ENCODE measurements around the gene SMURF1. TPM values are rescaled to one million over a fixed set of nuclear protein-coding genes. Genes with fewer than 3 reads are reported as not detected.
A peak's percentile ranks its signal among the peaks of the same experiment; 100 is the strongest.

SMURF1 gene
- total and polyA plus RNA-seq, 2 of the 8 experiments (the other 6 are each of a cell fraction or from before 2014, with no cell fraction given): 9.6 to 24.5 TPM

DNA sequence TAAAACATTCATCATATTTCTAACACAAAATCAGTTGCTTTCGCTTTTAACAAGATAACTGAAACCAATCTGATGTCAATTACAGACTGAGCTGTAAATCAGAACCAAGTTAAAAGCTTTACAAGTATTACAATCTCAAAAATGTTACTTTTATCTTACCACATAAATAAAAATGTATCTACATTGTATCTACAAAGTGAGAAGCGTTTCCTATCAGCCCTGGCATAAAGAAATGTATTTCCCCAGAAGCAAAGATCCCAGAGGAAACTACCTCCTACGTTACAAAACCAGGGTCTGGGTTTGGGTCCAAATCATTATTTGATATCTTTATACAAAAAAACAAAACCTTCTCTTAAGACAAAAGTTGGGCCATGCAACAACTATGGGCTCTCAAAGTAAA, 2.6 kb downstream of the SMURF1 start:
- H2BK12ac ChIP-seq (ENCODE audit: low read depth, low read length): no peak overlapping the region
- H3K4ac ChIP-seq (replicated peaks; ENCODE audit: insufficient read length, low read depth, low read length): no peak overlapping the region
- peaks cover 3 to 6% of the 10 kb centered on the region in 2 experiments for H4K20me1 ChIP-seq (replicated peaks in 1 of 2; ENCODE audit: control insufficient read depth in 1 of 2, insufficient read depth in 2 of 2, low read length in 2 of 2)
- H3K79me2 ChIP-seq (ENCODE audit: control insufficient read depth in 1 of 2, insufficient read depth in 2 of 2, low read length in 2 of 2): peaks cover 10 to 59% of the 10 kb centered on the region in 2 experiments
- no peak overlapping the region for H3K9ac ChIP-seq (replicated peaks in 1 of 4; ENCODE audit: extremely low read depth in 1 of 4, low read depth in 3 of 4, low read length in 3 of 4)
- no peak overlapping the region for H3K14ac ChIP-seq (ENCODE audit: insufficient read length)
- H3K18ac ChIP-seq (ENCODE audit: extremely low read depth, low read length): no peak overlapping the region
- H3K4me2 ChIP-seq (ENCODE audit: insufficient read depth in 1 of 2, low read depth in 2 of 2, low read length in 2 of 2): peak overlapping the region; percentile 66 to 85
- H3K27ac ChIP-seq (ENCODE audit: low read depth, low read length): no peak overlapping the region
- peaks cover 8% of the 10 kb centered on the region; the same call in 1 of the 2 replicates for H3K23me2 ChIP-seq (ENCODE audit: low read depth, low read length)
- no peak overlapping the region for H3K23ac ChIP-seq (ENCODE audit: insufficient read length)
- DNase-seq (ENCODE audit: low read depth in 1 of 2, low spot score in 2 of 2): no peak
- H4K91ac ChIP-seq (replicated peaks; ENCODE audit: insufficient read length, low read length): no peak overlapping the region
- peaks cover 0 to 11% (median 5%) of the 10 kb centered on the region in 4 experiments; a peak in 4 of 7 replicates for H3K4me1 ChIP-seq (replicated peaks in 1 of 4; ENCODE audit: control insufficient read depth in 3 of 4, insufficient read depth in 4 of 4, low read length in 3 of 4)
- H2AK5ac ChIP-seq (ENCODE audit: low read depth, low read length): no peak overlapping the region
- no peaks in the 10 kb centered on the region for H3K27me3 ChIP-seq (replicated peaks in 1 of 4; ENCODE audit: control insufficient read depth in 3 of 4, extremely low read depth in 1 of 4, insufficient read depth in 3 of 4, low read length in 3 of 4)
- ChIA-PET POLR2A (ENCODE audit: partially characterized antibody) (interaction anchor here (1.6 to 2.2 kb wide), 3 partner anchors 10 to 183 kb away, joined by 5 to 9 read pairs (median 8); no protein-coding TSS in a partner anchor), CTCF (ENCODE audit: partially characterized antibody) (interaction anchor here (1.1 kb wide), 1 partner anchor 105 kb away, joined by 3 read pairs; no protein-coding TSS in a partner anchor)
- H3K4me3 ChIP-seq (ENCODE audit: extremely low read depth in 1 of 4, insufficient read depth in 2 of 4, low read depth in 3 of 4, low read length in 4 of 4): peak overlapping the region in 3 of 4 experiments; percentile 29 to 85 (median 52); a peak in 5 of 8 replicates
- H3K79me1 ChIP-seq (ENCODE audit: low read depth, low read length): peaks cover 3% of the 10 kb centered on the region; the same call in 1 of the 2 replicates
- 88 to 100% methylated on average over 1 to 3 of the region's 3 CpGs for WGBS, 2 experiments (ENCODE audit: extremely low coverage in 1 of 2, insufficient coverage in 1 of 2, insufficient read length in 1 of 2, insufficient replicate concordance in 2 of 2, low coverage in 1 of 2, low lambda C conversion rate in 2 of 2, missing lambda C conversion rate in 1 of 2)
- H4K8ac ChIP-seq (ENCODE audit: extremely low read depth, insufficient read depth, low read length): no peak overlapping the region
- no peak overlapping the region for H2BK20ac ChIP-seq (ENCODE audit: low read length)
- H2AFZ ChIP-seq (ENCODE audit: low read length): no peak overlapping the region
- H2BK15ac ChIP-seq (ENCODE audit: low read length): no peak overlapping the region
- no peak overlapping the region for H3K56ac ChIP-seq (replicated peaks; ENCODE audit: insufficient read length, low read depth, low read length)
- no peaks in the 10 kb centered on the region for H3K36me3 ChIP-seq (ENCODE audit: control insufficient read depth in 2 of 4, insufficient read depth in 4 of 4, low read length in 3 of 4)
- no peaks in the 10 kb centered on the region for H3K9me3 ChIP-seq (ENCODE audit: insufficient read depth in 2 of 2, low read depth in 1 of 2, low read length in 1 of 2)
- H4K5ac ChIP-seq (ENCODE audit: insufficient read length, low read depth, low read length): no peak overlapping the region
- FAIRE-seq: no peak
- H2BK120ac ChIP-seq (replicated peaks; ENCODE audit: low read depth, low read length): no peak overlapping the region
- H2BK5ac ChIP-seq (ENCODE audit: low read depth, low read length): no peak overlapping the region
- TF ChIP-seq TBP (IDR thresholded peaks at IDR 0.05; ENCODE audit: low read depth, low read length) (no peak), EZH2 (IDR thresholded peaks at IDR 0.05; ENCODE audit: low read depth, low read length, severe bottlenecking) (no peak), CBX8 (IDR thresholded peaks at IDR 0.05; ENCODE audit: borderline replicate concordance, low read depth, low read length) (no peak), CEBPB (IDR thresholded peaks at IDR 0.05; ENCODE audit: low read depth, low read length) (no peak), SAP30 (IDR thresholded peaks at IDR 0.05; ENCODE audit: insufficient read depth, insufficient replicate concordance, low read length) (no peak), FOSL1 (IDR thresholded peaks at IDR 0.05; ENCODE audit: insufficient read depth, low read depth, low read length) (no peak), HDAC2 (IDR thresholded peaks at IDR 0.05; ENCODE audit: borderline replicate concordance in 1 of 2, low read depth in 2 of 2, low read length in 2 of 2) (no peak), TAF1 (IDR thresholded peaks at IDR 0.05; ENCODE audit: low read depth, low read length) (no peak), SUZ12 (IDR thresholded peaks at IDR 0.05; ENCODE audit: low read length) (no peak), TCF12 (IDR thresholded peaks at IDR 0.05; ENCODE audit: low read depth, low read length) (no peak)
- TF ChIP-seq, protein P1, sequence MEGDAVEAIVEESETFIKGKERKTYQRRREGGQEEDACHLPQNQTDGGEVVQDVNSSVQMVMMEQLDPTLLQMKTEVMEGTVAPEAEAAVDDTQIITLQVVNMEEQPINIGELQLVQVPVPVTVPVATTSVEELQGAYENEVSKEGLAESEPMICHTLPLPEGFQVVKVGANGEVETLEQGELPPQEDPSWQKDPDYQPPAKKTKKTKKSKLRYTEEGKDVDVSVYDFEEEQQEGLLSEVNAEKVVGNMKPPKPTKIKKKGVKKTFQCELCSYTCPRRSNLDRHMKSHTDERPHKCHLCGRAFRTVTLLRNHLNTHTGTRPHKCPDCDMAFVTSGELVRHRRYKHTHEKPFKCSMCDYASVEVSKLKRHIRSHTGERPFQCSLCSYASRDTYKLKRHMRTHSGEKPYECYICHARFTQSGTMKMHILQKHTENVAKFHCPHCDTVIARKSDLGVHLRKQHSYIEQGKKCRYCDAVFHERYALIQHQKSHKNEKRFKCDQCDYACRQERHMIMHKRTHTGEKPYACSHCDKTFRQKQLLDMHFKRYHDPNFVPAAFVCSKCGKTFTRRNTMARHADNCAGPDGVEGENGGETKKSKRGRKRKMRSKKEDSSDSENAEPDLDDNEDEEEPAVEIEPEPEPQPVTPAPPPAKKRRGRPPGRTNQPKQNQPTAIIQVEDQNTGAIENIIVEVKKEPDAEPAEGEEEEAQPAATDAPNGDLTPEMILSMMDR (IDR thresholded peaks at IDR 0.05; ENCODE audit: control extremely low read depth in 1 of 3, insufficient read depth in 1 of 3, low read depth in 1 of 3, low read length in 3 of 3): no peak

Data from H1 (cell line).